Gastroesophageal sphincter (tissue), 3 donors: ENCODE results near the gene TMBIM4.

Experiments used
- POLR2A ChIP-seq, 2 donors: fragments of 450-650 bp; IDR thresholded peaks; one replicate each; pipeline ENCODE4 v1.6.1; 2017; ENCODE audit warnings: antibody characterized with exemption in 2 of 2, mild to moderate bottlenecking in 2 of 2, moderate library complexity in 1 of 2
- POLR2AphosphoS5 ChIP-seq: sonication (generic); formaldehyde crosslinking; IDR thresholded peaks from one replicate; pipeline ENCODE4 v1.6.1; 2017; ENCODE audit warnings: antibody characterized with exemption
- TF ChIP-seq, protein P1 (sequence below), 4 experiments: fragments of 200-600 bp in 2 of 4; fragments of 450-650 bp in 2 of 4; sonication (generic) in 1 of 4; IDR thresholded peaks; one replicate each; pipeline ENCODE4 v1.5.1; 2017 to 2019; ENCODE audit warnings: antibody characterized with exemption in 4 of 4, mild to moderate bottlenecking in 2 of 4, moderate library complexity in 2 of 4

DNA sequence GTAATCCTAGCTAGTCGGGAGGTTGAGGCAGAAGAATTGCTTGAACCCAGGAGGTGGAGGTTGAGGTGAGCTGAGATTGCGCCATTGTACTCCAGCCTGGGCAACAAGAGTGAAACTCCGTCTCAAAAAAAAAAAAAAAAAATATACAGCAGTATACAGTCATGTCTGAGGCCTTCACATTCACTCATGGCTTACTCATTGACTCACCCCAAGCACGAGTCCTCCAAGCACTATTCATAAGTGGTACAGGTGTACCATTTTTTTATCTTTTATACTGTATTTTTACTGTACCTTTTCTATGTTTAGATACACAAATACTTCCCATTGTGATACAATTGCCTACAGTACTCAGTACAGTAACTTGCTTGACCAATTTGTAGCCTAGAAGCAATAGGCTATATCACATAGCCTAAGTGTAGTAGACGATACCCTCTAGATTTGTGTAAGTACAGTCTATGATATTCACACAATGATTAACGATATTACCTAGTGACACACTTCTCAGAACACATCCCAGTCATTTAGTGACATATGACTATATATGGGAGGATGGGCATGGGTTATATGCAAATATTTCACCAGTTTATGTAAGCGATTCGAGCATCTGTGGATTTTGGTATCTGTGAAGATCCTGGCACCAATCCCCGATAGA lies 51.4 kb downstream of the TMBIM4 start:
- TF ChIP-seq, protein P1, sequence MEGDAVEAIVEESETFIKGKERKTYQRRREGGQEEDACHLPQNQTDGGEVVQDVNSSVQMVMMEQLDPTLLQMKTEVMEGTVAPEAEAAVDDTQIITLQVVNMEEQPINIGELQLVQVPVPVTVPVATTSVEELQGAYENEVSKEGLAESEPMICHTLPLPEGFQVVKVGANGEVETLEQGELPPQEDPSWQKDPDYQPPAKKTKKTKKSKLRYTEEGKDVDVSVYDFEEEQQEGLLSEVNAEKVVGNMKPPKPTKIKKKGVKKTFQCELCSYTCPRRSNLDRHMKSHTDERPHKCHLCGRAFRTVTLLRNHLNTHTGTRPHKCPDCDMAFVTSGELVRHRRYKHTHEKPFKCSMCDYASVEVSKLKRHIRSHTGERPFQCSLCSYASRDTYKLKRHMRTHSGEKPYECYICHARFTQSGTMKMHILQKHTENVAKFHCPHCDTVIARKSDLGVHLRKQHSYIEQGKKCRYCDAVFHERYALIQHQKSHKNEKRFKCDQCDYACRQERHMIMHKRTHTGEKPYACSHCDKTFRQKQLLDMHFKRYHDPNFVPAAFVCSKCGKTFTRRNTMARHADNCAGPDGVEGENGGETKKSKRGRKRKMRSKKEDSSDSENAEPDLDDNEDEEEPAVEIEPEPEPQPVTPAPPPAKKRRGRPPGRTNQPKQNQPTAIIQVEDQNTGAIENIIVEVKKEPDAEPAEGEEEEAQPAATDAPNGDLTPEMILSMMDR (IDR thresholded peaks at IDR 0.05) = no peak
- TF ChIP-seq POLR2A (IDR thresholded peaks at IDR 0.05) (no peak), POLR2AphosphoS5 (no peak)
